GM13977 (cell line): ENCODE results near the gene MCIDAS.
A peak's percentile ranks its signal among the peaks of the same experiment; 100 is the strongest.

Source experiments
- DNase-seq: peaks from one replicate; pipeline ENCODE4 v3.0.0; 2012; ENCODE audit warnings: low spot score
- CTCF ChIP-seq: IDR thresholded peaks from 2 replicates; pipeline ENCODE4 v1.5.1; 2012; ENCODE audit warnings: mild to moderate bottlenecking, control low read depth; ENCODE audit not compliant: insufficient read depth; ENCODE audit errors: extremely low read depth, missing control alignments
- in situ Hi-C: fragments of 300-500 bp; cut with MboI; formaldehyde crosslinking; loops from one replicate; pipeline ENCODE4 v1.12.0; 2022; ENCODE audit warnings: low sequenced_read_pairs, low pct_unique_long_range_greater_than_20kb, mixed read lengths, inconsistent platforms; ENCODE audit not compliant: unreplicated experiment

The MCIDAS gene

GRCh38 chr5:55226934-55227663 is at the start of gene MCIDAS:
MCIDAS (minus strand) TSS chr5:55227315; CDS start chr5:55227138, 177 bp downstream.
- peak; percentile 37 for TF ChIP-seq CTCF
- in situ Hi-C loops = no loop called here
- peak; percentile 88 for DNase-seq

GRCh38 chr5:55276771-55277170 is 49.7 kb upstream of the MCIDAS start:
- in situ Hi-C loops = no loop called here

GRCh38 chr5:55258339-55258738 is 31.2 kb upstream of the MCIDAS start:
- in situ Hi-C loops = no loop called here
- no peak for DNase-seq

More at GRCh38 chr5:55276771-55277170, 49.7 kb upstream of the MCIDAS start:
- no peak for DNase-seq
- TF ChIP-seq CTCF = no peak

GRCh38 chr5:55254802-55255201 is 27.7 kb upstream of the MCIDAS start:
- in situ Hi-C loops = no loop called here
- DNase-seq = no peak
- no peak for TF ChIP-seq CTCF

More at GRCh38 chr5:55258339-55258738, 31.2 kb upstream of the MCIDAS start:
- no peak for TF ChIP-seq CTCF

GRCh38 chr5:55250064-55250463 is 22.9 kb upstream of the MCIDAS start:
- in situ Hi-C loops = no loop called here
- no peak for DNase-seq
- no peak for TF ChIP-seq CTCF

- in situ Hi-C loops = no loop called here
- no peak for DNase-seq
- no peak for TF ChIP-seq CTCF
Observed at GRCh38 chr5:55241746-55242145, 14.6 kb upstream of the MCIDAS start.
